Measurements from ENCODE around the gene CD52. TPM values are rescaled to one million over a fixed set of nuclear protein-coding genes. Genes with fewer than 3 reads are reported as not detected.

Gene CD52
- total RNA-seq, 1 experiment from 2014 or later, result 2.8 TPM

DNA sequence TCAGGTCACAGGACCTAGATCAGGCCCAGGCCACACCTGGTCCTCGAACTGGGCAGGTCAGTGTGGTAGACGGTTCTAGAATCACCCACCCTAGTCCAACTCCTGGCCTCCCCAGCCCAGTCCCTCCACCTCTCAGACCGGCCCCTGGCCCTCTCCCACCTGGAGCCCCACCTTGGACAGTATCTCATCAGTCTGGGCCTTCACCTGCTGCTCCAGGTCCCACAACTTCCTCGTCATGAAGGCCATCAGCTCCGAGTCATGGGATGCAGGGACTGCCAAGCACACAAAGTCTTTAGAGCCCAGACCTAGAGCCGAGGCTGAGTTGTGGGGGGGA is 20.0 kb upstream of the CD52 start:
- Mint-ChIP-seq H3K4me1 (peaks cover 3% of the 10 kb centered on the region), H3K36me3 (no peaks in the 10 kb centered on the region), H3K4me3 (no peak overlapping the region), H3K27me3 (ENCODE audit: low read depth) (no peaks in the 10 kb centered on the region), H3K9me3 (no peaks in the 10 kb centered on the region), H3K27ac (no peak overlapping the region)
- POLR2A ChIA-PET, result no interaction called here
- CTCF ChIA-PET, result interaction anchor here (2.2 kb wide), 1 partner anchor 12 kb away, joined by 10 read pairs; no protein-coding TSS in a partner anchor
- DNase-seq (ENCODE audit: low spot score), result no peak
- TF ChIP-seq, protein P1, sequence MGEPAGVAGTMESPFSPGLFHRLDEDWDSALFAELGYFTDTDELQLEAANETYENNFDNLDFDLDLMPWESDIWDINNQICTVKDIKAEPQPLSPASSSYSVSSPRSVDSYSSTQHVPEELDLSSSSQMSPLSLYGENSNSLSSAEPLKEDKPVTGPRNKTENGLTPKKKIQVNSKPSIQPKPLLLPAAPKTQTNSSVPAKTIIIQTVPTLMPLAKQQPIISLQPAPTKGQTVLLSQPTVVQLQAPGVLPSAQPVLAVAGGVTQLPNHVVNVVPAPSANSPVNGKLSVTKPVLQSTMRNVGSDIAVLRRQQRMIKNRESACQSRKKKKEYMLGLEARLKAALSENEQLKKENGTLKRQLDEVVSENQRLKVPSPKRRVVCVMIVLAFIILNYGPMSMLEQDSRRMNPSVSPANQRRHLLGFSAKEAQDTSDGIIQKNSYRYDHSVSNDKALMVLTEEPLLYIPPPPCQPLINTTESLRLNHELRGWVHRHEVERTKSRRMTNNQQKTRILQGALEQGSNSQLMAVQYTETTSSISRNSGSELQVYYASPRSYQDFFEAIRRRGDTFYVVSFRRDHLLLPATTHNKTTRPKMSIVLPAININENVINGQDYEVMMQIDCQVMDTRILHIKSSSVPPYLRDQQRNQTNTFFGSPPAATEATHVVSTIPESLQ (CRISPR knock-in tag; IDR thresholded peaks at IDR 0.05), result no peak
- no peak for TF ChIP-seq SMAD4 (CRISPR knock-in tag; IDR thresholded peaks at IDR 0.05)
- TF ChIP-seq, protein P2, sequence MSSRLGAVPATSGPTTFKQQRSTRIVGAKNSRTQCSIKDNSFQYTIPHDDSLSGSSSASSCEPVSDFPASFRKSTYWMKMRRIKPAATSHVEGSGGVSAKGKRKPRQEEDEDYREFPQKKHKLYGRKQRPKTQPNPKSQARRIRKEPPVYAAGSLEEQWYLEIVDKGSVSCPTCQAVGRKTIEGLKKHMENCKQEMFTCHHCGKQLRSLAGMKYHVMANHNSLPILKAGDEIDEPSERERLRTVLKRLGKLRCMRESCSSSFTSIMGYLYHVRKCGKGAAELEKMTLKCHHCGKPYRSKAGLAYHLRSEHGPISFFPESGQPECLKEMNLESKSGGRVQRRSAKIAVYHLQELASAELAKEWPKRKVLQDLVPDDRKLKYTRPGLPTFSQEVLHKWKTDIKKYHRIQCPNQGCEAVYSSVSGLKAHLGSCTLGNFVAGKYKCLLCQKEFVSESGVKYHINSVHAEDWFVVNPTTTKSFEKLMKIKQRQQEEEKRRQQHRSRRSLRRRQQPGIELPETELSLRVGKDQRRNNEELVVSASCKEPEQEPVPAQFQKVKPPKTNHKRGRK (CRISPR knock-in tag; IDR thresholded peaks at IDR 0.05; ENCODE audit: borderline replicate concordance), result no peak
- no peak for TF ChIP-seq TCF7 (CRISPR knock-in tag; IDR thresholded peaks at IDR 0.05; ENCODE audit: low read depth)
- TF ChIP-seq, protein P3, sequence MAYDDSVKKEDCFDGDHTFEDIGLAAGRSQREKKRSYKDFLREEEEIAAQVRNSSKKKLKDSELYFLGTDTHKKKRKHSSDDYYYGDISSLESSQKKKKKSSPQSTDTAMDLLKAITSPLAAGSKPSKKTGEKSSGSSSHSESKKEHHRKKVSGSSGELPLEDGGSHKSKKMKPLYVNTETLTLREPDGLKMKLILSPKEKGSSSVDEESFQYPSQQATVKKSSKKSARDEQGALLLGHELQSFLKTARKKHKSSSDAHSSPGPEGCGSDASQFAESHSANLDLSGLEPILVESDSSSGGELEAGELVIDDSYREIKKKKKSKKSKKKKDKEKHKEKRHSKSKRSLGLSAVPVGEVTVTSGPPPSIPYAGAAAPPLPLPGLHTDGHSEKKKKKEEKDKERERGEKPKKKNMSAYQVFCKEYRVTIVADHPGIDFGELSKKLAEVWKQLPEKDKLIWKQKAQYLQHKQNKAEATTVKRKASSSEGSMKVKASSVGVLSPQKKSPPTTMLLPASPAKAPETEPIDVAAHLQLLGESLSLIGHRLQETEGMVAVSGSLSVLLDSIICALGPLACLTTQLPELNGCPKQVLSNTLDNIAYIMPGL (CRISPR knock-in tag; IDR thresholded peaks at IDR 0.05), result no peak
- TF ChIP-seq GABPB1 (CRISPR knock-in tag; IDR thresholded peaks at IDR 0.05), result no peak
- TF ChIP-seq, protein P4, sequence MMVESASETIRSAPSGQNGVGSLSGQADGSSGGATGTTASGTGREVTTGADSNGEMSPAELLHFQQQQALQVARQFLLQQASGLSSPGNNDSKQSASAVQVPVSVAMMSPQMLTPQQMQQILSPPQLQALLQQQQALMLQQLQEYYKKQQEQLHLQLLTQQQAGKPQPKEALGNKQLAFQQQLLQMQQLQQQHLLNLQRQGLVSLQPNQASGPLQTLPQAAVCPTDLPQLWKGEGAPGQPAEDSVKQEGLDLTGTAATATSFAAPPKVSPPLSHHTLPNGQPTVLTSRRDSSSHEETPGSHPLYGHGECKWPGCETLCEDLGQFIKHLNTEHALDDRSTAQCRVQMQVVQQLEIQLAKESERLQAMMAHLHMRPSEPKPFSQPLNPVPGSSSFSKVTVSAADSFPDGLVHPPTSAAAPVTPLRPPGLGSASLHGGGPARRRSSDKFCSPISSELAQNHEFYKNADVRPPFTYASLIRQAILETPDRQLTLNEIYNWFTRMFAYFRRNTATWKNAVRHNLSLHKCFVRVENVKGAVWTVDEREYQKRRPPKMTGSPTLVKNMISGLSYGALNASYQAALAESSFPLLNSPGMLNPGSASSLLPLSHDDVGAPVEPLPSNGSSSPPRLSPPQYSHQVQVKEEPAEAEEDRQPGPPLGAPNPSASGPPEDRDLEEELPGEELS (CRISPR knock-in tag; IDR thresholded peaks at IDR 0.05), result no peak
- no peak for TF ChIP-seq JAZF1 (CRISPR knock-in tag; IDR thresholded peaks at IDR 0.05)
- ATAC-seq, result no peak

DNA sequence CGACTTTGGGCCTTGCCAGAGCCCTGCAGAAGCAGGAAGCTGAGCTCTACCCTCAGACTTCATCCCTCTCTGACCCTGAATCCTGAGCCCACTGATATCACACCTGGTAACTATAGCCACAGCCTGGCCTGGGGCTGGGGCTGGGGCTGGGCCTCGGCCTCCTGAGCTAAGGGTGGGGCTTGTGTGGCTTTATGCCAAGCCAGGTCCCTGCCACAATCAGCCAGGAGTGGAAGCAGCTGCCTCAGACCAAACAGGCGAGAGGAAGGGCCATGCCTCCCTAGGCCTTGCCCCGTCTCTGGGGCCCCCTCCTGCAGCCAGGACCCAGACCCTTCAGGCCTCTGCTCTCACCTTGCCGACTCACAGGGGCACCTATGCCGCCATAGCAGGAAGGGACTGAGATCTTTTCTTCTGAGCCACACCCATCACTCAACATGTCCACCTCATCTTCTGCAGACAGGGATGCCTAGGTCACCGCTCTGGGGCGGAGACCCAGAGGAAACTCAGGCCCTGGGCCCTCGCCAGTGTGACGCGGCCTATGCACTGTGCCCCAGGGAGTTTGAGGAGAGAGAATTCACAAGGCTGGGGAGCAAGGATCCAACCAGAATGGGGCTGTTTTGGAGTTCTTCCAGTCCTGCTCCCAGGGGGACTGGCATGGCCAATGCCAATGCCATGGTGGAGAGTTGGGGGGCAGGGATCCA is 17.0 kb upstream of the CD52 start:
- CTCF ChIA-PET, result interaction anchor here (3.5 kb wide), 1 partner anchor 15 kb away, joined by 28 read pairs; no protein-coding TSS in a partner anchor
- peak overlapping the region; percentile 78; the same call in 1 of the 2 replicates for H3K27ac Mint-ChIP-seq

More for the DNA sequence above, 17.0 kb upstream of the CD52 start:
- DNase-seq (ENCODE audit: low spot score), result no peak
- TF ChIP-seq TEAD1 (CRISPR knock-in tag; IDR thresholded peaks at IDR 0.05) (no peak), ESRRA (CRISPR knock-in tag; IDR thresholded peaks at IDR 0.05; ENCODE audit: borderline replicate concordance) (no peak), JUN (CRISPR knock-in tag; IDR thresholded peaks at IDR 0.05) (no peak), HMGA2 (CRISPR knock-in tag; IDR thresholded peaks at IDR 0.05) (no peak)
- TF ChIP-seq, protein P5, sequence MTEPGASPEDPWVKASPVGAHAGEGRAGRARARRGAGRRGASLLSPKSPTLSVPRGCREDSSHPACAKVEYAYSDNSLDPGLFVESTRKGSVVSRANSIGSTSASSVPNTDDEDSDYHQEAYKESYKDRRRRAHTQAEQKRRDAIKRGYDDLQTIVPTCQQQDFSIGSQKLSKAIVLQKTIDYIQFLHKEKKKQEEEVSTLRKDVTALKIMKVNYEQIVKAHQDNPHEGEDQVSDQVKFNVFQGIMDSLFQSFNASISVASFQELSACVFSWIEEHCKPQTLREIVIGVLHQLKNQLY (CRISPR knock-in tag; IDR thresholded peaks at IDR 0.05), result no peak
- TF ChIP-seq, protein P6, sequence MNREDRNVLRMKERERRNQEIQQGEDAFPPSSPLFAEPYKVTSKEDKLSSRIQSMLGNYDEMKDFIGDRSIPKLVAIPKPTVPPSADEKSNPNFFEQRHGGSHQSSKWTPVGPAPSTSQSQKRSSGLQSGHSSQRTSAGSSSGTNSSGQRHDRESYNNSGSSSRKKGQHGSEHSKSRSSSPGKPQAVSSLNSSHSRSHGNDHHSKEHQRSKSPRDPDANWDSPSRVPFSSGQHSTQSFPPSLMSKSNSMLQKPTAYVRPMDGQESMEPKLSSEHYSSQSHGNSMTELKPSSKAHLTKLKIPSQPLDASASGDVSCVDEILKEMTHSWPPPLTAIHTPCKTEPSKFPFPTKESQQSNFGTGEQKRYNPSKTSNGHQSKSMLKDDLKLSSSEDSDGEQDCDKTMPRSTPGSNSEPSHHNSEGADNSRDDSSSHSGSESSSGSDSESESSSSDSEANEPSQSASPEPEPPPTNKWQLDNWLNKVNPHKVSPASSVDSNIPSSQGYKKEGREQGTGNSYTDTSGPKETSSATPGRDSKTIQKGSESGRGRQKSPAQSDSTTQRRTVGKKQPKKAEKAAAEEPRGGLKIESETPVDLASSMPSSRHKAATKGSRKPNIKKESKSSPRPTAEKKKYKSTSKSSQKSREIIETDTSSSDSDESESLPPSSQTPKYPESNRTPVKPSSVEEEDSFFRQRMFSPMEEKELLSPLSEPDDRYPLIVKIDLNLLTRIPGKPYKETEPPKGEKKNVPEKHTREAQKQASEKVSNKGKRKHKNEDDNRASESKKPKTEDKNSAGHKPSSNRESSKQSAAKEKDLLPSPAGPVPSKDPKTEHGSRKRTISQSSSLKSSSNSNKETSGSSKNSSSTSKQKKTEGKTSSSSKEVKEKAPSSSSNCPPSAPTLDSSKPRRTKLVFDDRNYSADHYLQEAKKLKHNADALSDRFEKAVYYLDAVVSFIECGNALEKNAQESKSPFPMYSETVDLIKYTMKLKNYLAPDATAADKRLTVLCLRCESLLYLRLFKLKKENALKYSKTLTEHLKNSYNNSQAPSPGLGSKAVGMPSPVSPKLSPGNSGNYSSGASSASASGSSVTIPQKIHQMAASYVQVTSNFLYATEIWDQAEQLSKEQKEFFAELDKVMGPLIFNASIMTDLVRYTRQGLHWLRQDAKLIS (CRISPR knock-in tag; IDR thresholded peaks at IDR 0.05; ENCODE audit: borderline replicate concordance), result no peak
- no peaks in the 10 kb centered on the region for H3K36me3 Mint-ChIP-seq
- no peak overlapping the region for H3K4me3 Mint-ChIP-seq
- peaks cover 5% of the 10 kb centered on the region for H3K4me1 Mint-ChIP-seq
- H3K27me3 Mint-ChIP-seq (ENCODE audit: low read depth), result no peaks in the 10 kb centered on the region
- no peak for ATAC-seq
- POLR2A ChIA-PET, result no interaction called here
- H3K9me3 Mint-ChIP-seq, result no peaks in the 10 kb centered on the region

Measured in WTC11 (cell line).